Psoas muscle (tissue), 8 donors: ENCODE data around the gene QPRT. TPM values are rescaled to one million over a fixed set of nuclear protein-coding genes. Genes with fewer than 3 reads are reported as not detected.
"Not testable (repeated sequence)": the region's sequence is repeated elsewhere in the genome, so short reads cannot be mapped to it uniquely, and the experiment has no call there.

Experiments used
- ATAC-seq, 4 donors: fragments of 200-7000 bp; cut with Tn5 transposase; one replicate each; pipeline ENCODE4 v1.9.1; 2020; ENCODE audit warnings: moderate library complexity in 3 of 4, mild to moderate bottlenecking in 2 of 4
- DNase-seq, 2 donors: peaks; one replicate each; pipeline ENCODE4 v3.0.0-alpha.2; 2020
- H3K27ac ChIP-seq: fragments of 200-600 bp; one replicate; pipeline ENCODE4 v1.8.0; 2022
- H3K27me3 ChIP-seq, 3 donors: fragments of 200-600 bp in 1 of 3; one replicate each; pipeline versions ENCODE4 v1.6.1 to v1.8.0; 2013 to 2022; ENCODE audit warnings: low read length in 2 of 3, mild to moderate bottlenecking in 2 of 3, moderate library complexity in 1 of 3; ENCODE audit not compliant: insufficient read depth in 3 of 3
- H3K36me3 ChIP-seq, 2 donors: fragments of 200-600 bp in 1 of 2; one replicate each; pipeline versions ENCODE4 v1.6.1 to v1.8.0; 2013 to 2022; ENCODE audit warnings: low read depth in 1 of 2, mild to moderate bottlenecking in 1 of 2, moderate library complexity in 1 of 2; ENCODE audit not compliant: insufficient read depth in 1 of 2
- H3K4me1 ChIP-seq: fragments of 200-600 bp; one replicate; pipeline ENCODE4 v1.8.0; 2022
- H3K4me3 ChIP-seq: fragments of 200-600 bp; one replicate; pipeline ENCODE4 v1.8.0; 2022; ENCODE audit warnings: mild to moderate bottlenecking
- H3K9me3 ChIP-seq: fragments of 200-600 bp; one replicate; pipeline ENCODE4 v1.8.0; 2022
- CTCF ChIP-seq: fragments of 200-600 bp; IDR thresholded peaks from one replicate; pipeline ENCODE4 v1.8.0; 2022; ENCODE audit warnings: antibody characterized with exemption
- WGBS, 3 donors: extraction: QIAGEN DNeasy Blood & Tissue Kit; methylation state at CpG; one replicate each; pipeline versions ENCODE4 v1.1.6 to v1.1.7; 2013; 5-methylcytosine and 5-hydroxymethylcytosine counted together
- intact Hi-C, 2 donors: fragments of 100-400 bp; cut with DNase I; formaldehyde crosslinking; loops; one replicate each; pipeline versions ENCODE4 v1.11.0 to v1.14.2; 2022
- polyA plus RNA-seq, 3 donors: library from polyadenylated mRNA; stranded (reverse); fragments of 200-250 nt; gene quantifications; one replicate each; pipeline ENCODE4 v1.2.3, GENCODE V29; 2013
- total RNA-seq, 4 donors: library from RNA; stranded (reverse); fragmentation: NEBNext Ultra II Directional in 2 of 4; extraction: Animal tissue kit (Norgen Biotek cat#: 25700) in 2 of 4; gene quantifications; one replicate each; pipeline versions ENCODE4 v1.2.1 to v1.2.4, GENCODE V29; 2021 to 2023
- donor health status: healthy with polysubstance abuse.
- donor health status: DM: no; HTN: no; CAD: no; lungs with moderate emphysema.
- donor health status: Bipolar disorder and iron deficiency.
- donor health status: healthy.
- donor health status: DM: yes; HTN: yes; CAD: no.
- donor health status: DM: no; HTN: no; CAD: no.
- donor health status: DM: no; HTN: no; CAD: no.
- donor health status: DM: yes; HTN: yes; CAD: no.

QPRT gene
- total and polyA plus RNA-seq, 7 donors, result 0.75 to 9.9 (median 2.3) TPM

GRCh38 chr16:29701214-29701555, 22.2 kb downstream of the QPRT start:
- Histone ChIP-seq H3K4me3 (no peak overlapping the region), H3K36me3 (no peaks in the 10 kb centered on the region), H3K27ac (no peak overlapping the region), H3K9me3 (no peaks in the 10 kb centered on the region), H3K27me3 (no peaks in the 10 kb centered on the region), H3K4me1 (no peaks in the 10 kb centered on the region)
- ATAC-seq (no peak), DNase-seq (no peak)
- TF ChIP-seq CTCF, result no peak
- intact Hi-C loops, result loop anchor here (5.0 to 10.0 kb wide), 3 partner anchors 84 to 301 kb away; no protein-coding TSS in a partner anchor
- WGBS, 3 donors, result 83 to 84% (median 84%) methylated on average over 5 of the region's 5 CpGs

GRCh38 chr16:29702269-29702668, 23.3 kb downstream of the QPRT start:
- TF ChIP-seq CTCF, result no peak
- H3K27ac ChIP-seq, result no peak overlapping the region
- no peaks in the 10 kb centered on the region for H3K4me1 ChIP-seq
- H3K27me3 ChIP-seq, result no peaks in the 10 kb centered on the region
- no peak for DNase-seq
- intact Hi-C loops, result loop anchor here (2.0 to 10.0 kb wide), 4 partner anchors 83 to 319 kb away; no protein-coding TSS in a partner anchor
- 71 to 81% (median 73%) methylated on average over 13 of the region's 13 CpGs for WGBS, 3 donors
- no peaks in the 10 kb centered on the region for H3K9me3 ChIP-seq
- H3K36me3 ChIP-seq, result no peaks in the 10 kb centered on the region
- ATAC-seq, result no peak
- H3K4me3 ChIP-seq, result no peak overlapping the region

- no peaks in the 10 kb centered on the region for H3K4me1 ChIP-seq
- no peaks in the 10 kb centered on the region for H3K9me3 ChIP-seq
- no peaks in the 10 kb centered on the region for H3K36me3 ChIP-seq
- H3K27me3 ChIP-seq, result no peaks in the 10 kb centered on the region
- TF ChIP-seq CTCF, result no peak
- no peak overlapping the region for H3K27ac ChIP-seq
- ATAC-seq (no peak), DNase-seq (no peak)
- H3K4me3 ChIP-seq, result no peak overlapping the region
- intact Hi-C loops, result loop anchor here in 1 of 2 donors (10.0 kb wide), 1 partner anchor 80 kb away; no protein-coding TSS in a partner anchor
- 62 to 72% (median 67%) methylated on average over 2 of the region's 2 CpGs for WGBS, 3 donors
Measured at GRCh38 chr16:29705030-29705429, 26.1 kb downstream of the QPRT start.

GRCh38 chr16:29707160-29707559, 28.2 kb downstream of the QPRT start:
- not testable (repeated sequence) for H3K4me3 ChIP-seq
- intact Hi-C loops, result loop anchor here in 1 of 2 donors (10.0 kb wide), 1 partner anchor 78 kb away; no protein-coding TSS in a partner anchor

GRCh38 chr16:29708917-29709600, 30.1 kb downstream of the QPRT start:
- ATAC-seq (no peak), DNase-seq (no peak)
- TF ChIP-seq CTCF, result no peak
- no peak overlapping the region for H3K4me3 ChIP-seq
- no peak overlapping the region for H3K27ac ChIP-seq
- intact Hi-C loops, result loop anchor here in 1 of 2 donors (10.0 kb wide), 1 partner anchor 76 kb away; no protein-coding TSS in a partner anchor
- H3K36me3 ChIP-seq, result no peaks in the 10 kb centered on the region
- no peaks in the 10 kb centered on the region for H3K9me3 ChIP-seq
- H3K27me3 ChIP-seq, result no peaks in the 10 kb centered on the region
- H3K4me1 ChIP-seq, result no peaks in the 10 kb centered on the region
- WGBS, 3 donors, result 71 to 77% (median 75%) methylated on average over 16 of the region's 16 CpGs

More at GRCh38 chr16:29707160-29707559, 28.2 kb downstream of the QPRT start:
- WGBS, 3 donors, result 93 to 96% (median 94%) methylated on average over 1 of the region's 1 CpG
- not testable (repeated sequence) for ATAC-seq, DNase-seq, H3K9me3 ChIP-seq, H3K27ac ChIP-seq, H3K36me3 ChIP-seq, H3K4me1 ChIP-seq, H3K27me3 ChIP-seq

GRCh38 chr16:29709657-29710056, 30.7 kb downstream of the QPRT start:
- DNase-seq, H3K27me3 ChIP-seq, H3K4me1 ChIP-seq, ATAC-seq, H3K9me3 ChIP-seq, H3K27ac ChIP-seq, H3K36me3 ChIP-seq, H3K4me3 ChIP-seq: not testable (repeated sequence)
- WGBS, 3 donors, result 70 to 77% (median 73%) methylated on average over 6 of the region's 6 CpGs
- intact Hi-C loops, result loop anchor here in 1 of 2 donors (10.0 kb wide), 1 partner anchor 75 kb away; no protein-coding TSS in a partner anchor
